Natural killer cell (primary cell): Measurements from ENCODE around the gene P2RY12. TPM values are rescaled to one million over a fixed set of nuclear protein-coding genes. Genes with fewer than 3 reads are reported as not detected.

Source experiments
- ATAC-seq, 3 donors: fragments of 150-1000 bp in 2 of 3; fragments of 200-7000 bp in 1 of 3; cut with Tn5 transposase; 1 replicate in 1 of 3; 2 replicates in 2 of 3; pipeline ENCODE4 v1.10.0; 2021; ENCODE audit warnings: mild to moderate bottlenecking in 2 of 3, moderate library complexity in 2 of 3
- DNase-seq, 2 donors: peaks; one replicate each; pipeline versions ENCODE4 v3.0.0 to v3.0.0-alpha.2; 2013 to 2021; ENCODE audit warnings: mixed read lengths in 1 of 2
- H3K27ac ChIP-seq: one replicate; pipeline ENCODE4 v1.5.1; 2013; ENCODE audit warnings: mild to moderate bottlenecking, low read length
- H3K27me3 ChIP-seq: one replicate; pipeline ENCODE4 v1.6.1; 2013; ENCODE audit warnings: low read length; ENCODE audit not compliant: control insufficient read depth, insufficient read depth
- H3K36me3 ChIP-seq: one replicate; pipeline ENCODE4 v1.6.1; 2013; ENCODE audit warnings: low read length; ENCODE audit not compliant: control insufficient read depth, insufficient read depth
- H3K4me1 ChIP-seq: one replicate; pipeline ENCODE4 v1.6.1; 2013; ENCODE audit warnings: low read length; ENCODE audit not compliant: control insufficient read depth, insufficient read depth
- H3K4me3 ChIP-seq: one replicate; pipeline ENCODE4 v1.5.1; 2013; ENCODE audit warnings: low read length
- H3K9me3 ChIP-seq: one replicate; pipeline ENCODE4 v1.6.1; 2013; ENCODE audit warnings: low read length; ENCODE audit not compliant: control insufficient read depth, insufficient read depth
- H3K27ac Mint-ChIP-seq, 2 donors: one replicate each; pipeline ENCODE4 v1.8.0; 2022; ENCODE audit warnings: mild to moderate bottlenecking in 2 of 2, mixed read lengths in 2 of 2, moderate library complexity in 1 of 2
- H3K27me3 Mint-ChIP-seq, 2 donors: one replicate each; pipeline ENCODE4 v1.8.0; 2022; ENCODE audit warnings: low read depth in 2 of 2, mixed read lengths in 2 of 2
- H3K36me3 Mint-ChIP-seq: one replicate; pipeline ENCODE4 v1.8.0; 2022; ENCODE audit warnings: mixed read lengths
- H3K4me1 Mint-ChIP-seq, 2 donors: one replicate each; pipeline ENCODE4 v1.8.0; 2022; ENCODE audit warnings: mixed read lengths in 2 of 2
- H3K4me3 Mint-ChIP-seq: one replicate; pipeline ENCODE4 v1.8.0; 2022; ENCODE audit warnings: mild to moderate bottlenecking, moderate library complexity, mixed read lengths
- H3K9me3 Mint-ChIP-seq, 2 donors: one replicate each; pipeline ENCODE4 v1.8.0; 2022; ENCODE audit warnings: mixed read lengths in 2 of 2
- CTCF ChIP-seq: fragments of 200-600 bp; IDR thresholded peaks from one replicate; pipeline ENCODE4 v1.8.0; 2022; ENCODE audit warnings: antibody characterized with exemption
- WGBS: methylation state at CpG from one replicate; pipeline ENCODE4 v1.1.7; 2013; ENCODE audit warnings: missing lambda C conversion rate; ENCODE audit not compliant: insufficient coverage; 5-methylcytosine and 5-hydroxymethylcytosine counted together
- intact Hi-C: fragments of 100-400 bp; cut with micrococcal nuclease; formaldehyde crosslinking; loops from one replicate; pipeline ENCODE4 v1.14.2; 2022
- total RNA-seq, 4 donors: library from RNA; stranded (reverse); fragments of 120-200 nt in 1 of 4; gene quantifications; one replicate each; pipeline versions ENCODE4 v1.2.3 to v1.2.4, GENCODE V29; 2013 to 2022

Gene P2RY12
- 1 to 10 TPM in 2 of 3 donors, under 1 TPM in 1; 0.52 to 1.6 (median 1.3) TPM for total RNA-seq
- 20.6 TPM for total RNA-seq (2013)

GRCh38 chr3:151384741-151385174, at the start of gene P2RY12:
Gene P2RY12, minus strand, starts transcription at chr3:151384753. Its CDS starts 45,908 bp downstream, at chr3:151338845.
- peak within 1 kb of the TSS; percentile 65 for H3K4me3 Mint-ChIP-seq
- intact Hi-C loops: no loop called here
- peak within 1 kb of the TSS; percentile 45 to 75 for H3K27ac Mint-ChIP-seq
- H3K4me1 Mint-ChIP-seq: peaks cover 6 to 7% of the 10 kb centered on the region in 2 donors
- ATAC-seq (no peak), DNase-seq (no peak)
- no peaks in the 10 kb centered on the region for H3K9me3 Mint-ChIP-seq
- no peaks in the 10 kb centered on the region for H3K27me3 ChIP-seq
- H3K27me3 Mint-ChIP-seq: no peaks in the 10 kb centered on the region
- H3K36me3 Mint-ChIP-seq: no peaks in the 10 kb centered on the region
- 69% methylated on average over 3 of the region's 4 CpGs for WGBS
- no peak for TF ChIP-seq CTCF
- peak within 1 kb of the TSS; percentile 29 for H3K27ac ChIP-seq
- H3K36me3 ChIP-seq: no peaks in the 10 kb centered on the region
- H3K4me1 ChIP-seq: no peaks in the 10 kb centered on the region
- H3K4me3 ChIP-seq: no peak within 1 kb of the TSS
- no peaks in the 10 kb centered on the region for H3K9me3 ChIP-seq

GRCh38 chr3:151432616-151433372, 48.2 kb upstream of the P2RY12 start:
- H3K4me1 Mint-ChIP-seq: no peaks in the 10 kb centered on the region
- no peaks in the 10 kb centered on the region for H3K4me1 ChIP-seq
- H3K9me3 ChIP-seq: no peaks in the 10 kb centered on the region
- DNase-seq (no peak), ATAC-seq (no peak)
- no peak overlapping the region for H3K27ac Mint-ChIP-seq
- H3K4me3 Mint-ChIP-seq: no peak overlapping the region
- no peaks in the 10 kb centered on the region for H3K27me3 ChIP-seq
- WGBS: 93% methylated on average over 5 of the region's 7 CpGs
- H3K4me3 ChIP-seq: no peak overlapping the region
- H3K27ac ChIP-seq: no peak overlapping the region
- no peaks in the 10 kb centered on the region for H3K36me3 ChIP-seq
- no peaks in the 10 kb centered on the region for H3K27me3 Mint-ChIP-seq
- H3K36me3 Mint-ChIP-seq: no peaks in the 10 kb centered on the region
- H3K9me3 Mint-ChIP-seq: no peaks in the 10 kb centered on the region
- TF ChIP-seq CTCF: no peak
- intact Hi-C loops: no loop called here

- no peaks in the 10 kb centered on the region for H3K9me3 Mint-ChIP-seq
- intact Hi-C loops: no loop called here
- TF ChIP-seq CTCF: no peak
Measured at GRCh38 chr3:151431940-151432339, 47.4 kb upstream of the P2RY12 start.

More at GRCh38 chr3:151431940-151432339, 47.4 kb upstream of the P2RY12 start:
- Histone ChIP-seq H3K27me3 (no peaks in the 10 kb centered on the region), H3K4me1 (no peaks in the 10 kb centered on the region), H3K27ac (no peak overlapping the region), H3K9me3 (no peaks in the 10 kb centered on the region), H3K36me3 (no peaks in the 10 kb centered on the region), H3K4me3 (no peak overlapping the region)
- 83% methylated on average over 3 of the region's 3 CpGs for WGBS
- no peak for DNase-seq
- no peaks in the 10 kb centered on the region for H3K4me1 Mint-ChIP-seq
- ATAC-seq: no peak
- H3K4me3 Mint-ChIP-seq: no peak overlapping the region
- H3K27ac Mint-ChIP-seq: no peak overlapping the region
- H3K36me3 Mint-ChIP-seq: no peaks in the 10 kb centered on the region
- H3K27me3 Mint-ChIP-seq: no peaks in the 10 kb centered on the region
